HG03354 (cell line): Measurements from ENCODE around the gene KRTAP5-2.

ENCODE experiments used
- ATAC-seq: cut with Tn5 transposase; IDR thresholded peaks from one replicate; pipeline ENCODE4 v1.9.1; 2021; ENCODE audit warnings: mild to moderate bottlenecking; ENCODE audit not compliant: unreplicated experiment, poor library complexity, severe bottlenecking

Gene KRTAP5-2

DNA sequence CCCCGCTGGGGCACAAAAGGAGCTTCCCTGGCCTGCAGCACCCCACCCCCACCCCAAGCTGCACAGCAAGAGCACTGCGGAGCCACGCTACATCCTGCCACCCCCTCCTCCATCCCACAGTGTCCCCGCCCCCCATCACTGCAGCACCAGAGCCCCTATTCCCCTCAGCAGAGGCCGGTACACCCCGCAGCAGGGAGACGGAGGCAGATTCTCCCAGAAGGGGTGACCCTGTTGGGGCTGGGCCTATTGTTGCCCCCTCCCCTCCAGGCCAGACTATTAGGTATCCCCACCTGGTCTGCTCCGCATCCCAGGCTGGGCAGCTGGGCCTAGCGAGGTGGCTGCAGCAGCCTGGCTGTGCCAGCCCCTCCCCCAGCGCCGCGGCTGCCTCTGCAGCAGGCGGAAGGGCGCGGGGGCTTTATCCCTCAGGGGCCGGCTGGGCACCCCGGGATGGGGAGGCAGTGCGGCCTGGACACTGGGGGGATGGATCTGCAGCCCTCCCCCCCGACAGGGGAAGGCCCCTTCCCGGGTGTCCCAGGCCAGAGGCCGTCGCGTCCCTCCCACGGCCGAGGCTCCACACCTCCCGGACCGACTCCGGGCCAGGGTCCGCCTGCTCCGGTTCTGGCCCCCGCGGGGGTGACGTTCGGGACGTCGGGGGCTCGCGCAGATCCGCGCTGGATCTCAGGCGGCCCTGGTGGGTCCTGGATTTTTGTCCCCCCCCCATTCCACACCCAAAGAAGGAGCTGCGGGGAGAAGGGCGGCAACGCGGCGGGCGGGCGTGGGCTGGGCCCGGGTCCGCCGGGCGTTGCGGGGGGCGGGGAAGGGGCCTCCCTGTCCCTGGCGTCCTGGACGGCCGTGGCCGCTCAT, 27.0 kb downstream of the KRTAP5-2 start:
- no peak for ATAC-seq

- ATAC-seq: no peak
Measured at GRCh38 chr11:1570531-1570895, 27.6 kb downstream of the KRTAP5-2 start.

- ATAC-seq: no peak
Measured at GRCh38 chr11:1570001-1570453, 28.1 kb downstream of the KRTAP5-2 start.

DNA sequence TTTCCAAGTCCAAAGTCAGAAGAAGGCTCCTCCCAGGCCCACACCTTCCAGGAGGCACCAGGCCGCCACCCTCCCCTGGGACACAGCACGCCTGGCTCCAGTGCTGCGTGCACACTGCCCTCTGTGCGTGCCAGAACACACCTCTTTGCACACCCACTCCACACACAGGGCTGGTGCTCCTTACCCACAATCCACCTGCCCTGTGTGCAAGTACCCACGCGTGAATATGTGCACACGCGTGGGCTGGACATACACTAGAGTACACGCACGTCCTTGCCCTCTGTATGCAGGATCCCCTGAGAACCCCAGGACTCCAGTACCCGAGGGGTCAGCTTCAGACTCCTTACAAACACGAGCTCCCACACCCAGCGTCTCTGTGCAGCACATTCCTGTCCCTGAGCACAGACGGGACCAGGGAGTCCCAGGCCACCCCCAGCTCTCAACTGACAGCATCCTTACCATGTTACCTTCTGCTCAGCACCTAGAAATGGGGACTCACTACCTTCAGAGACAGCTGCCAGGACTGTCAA, 28.8 kb downstream of the KRTAP5-2 start:
- ATAC-seq: no peak

DNA sequence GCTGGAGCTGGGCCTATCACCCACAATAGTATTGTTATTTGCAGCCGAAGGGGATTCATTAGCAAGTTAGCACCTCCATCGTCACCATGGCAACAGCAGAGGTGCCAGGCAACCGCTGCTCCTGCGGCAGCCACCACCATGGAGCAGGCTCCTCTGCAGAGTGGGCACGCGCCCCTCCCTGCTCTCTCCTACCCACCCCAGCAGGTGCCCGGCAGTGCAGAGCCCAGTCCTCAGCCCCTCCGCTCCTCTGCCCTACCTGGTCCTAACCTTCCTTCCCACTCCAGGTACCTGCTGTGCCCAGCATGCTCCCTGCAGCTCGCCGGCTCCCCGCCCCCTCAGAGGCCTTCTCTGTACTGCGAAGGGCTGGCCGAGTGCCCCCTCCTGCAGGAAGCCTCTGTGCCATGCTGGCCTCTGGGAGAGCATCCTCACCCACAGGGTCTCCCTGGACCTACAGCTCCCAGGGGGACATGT, 29.6 kb downstream of the KRTAP5-2 start:
- no peak for ATAC-seq

- no peak for ATAC-seq
Measured at GRCh38 chr11:1567721-1568100, 30.4 kb downstream of the KRTAP5-2 start.

GRCh38 chr11:1567052-1567720, 30.9 kb downstream of the KRTAP5-2 start:
- ATAC-seq: no peak

DNA sequence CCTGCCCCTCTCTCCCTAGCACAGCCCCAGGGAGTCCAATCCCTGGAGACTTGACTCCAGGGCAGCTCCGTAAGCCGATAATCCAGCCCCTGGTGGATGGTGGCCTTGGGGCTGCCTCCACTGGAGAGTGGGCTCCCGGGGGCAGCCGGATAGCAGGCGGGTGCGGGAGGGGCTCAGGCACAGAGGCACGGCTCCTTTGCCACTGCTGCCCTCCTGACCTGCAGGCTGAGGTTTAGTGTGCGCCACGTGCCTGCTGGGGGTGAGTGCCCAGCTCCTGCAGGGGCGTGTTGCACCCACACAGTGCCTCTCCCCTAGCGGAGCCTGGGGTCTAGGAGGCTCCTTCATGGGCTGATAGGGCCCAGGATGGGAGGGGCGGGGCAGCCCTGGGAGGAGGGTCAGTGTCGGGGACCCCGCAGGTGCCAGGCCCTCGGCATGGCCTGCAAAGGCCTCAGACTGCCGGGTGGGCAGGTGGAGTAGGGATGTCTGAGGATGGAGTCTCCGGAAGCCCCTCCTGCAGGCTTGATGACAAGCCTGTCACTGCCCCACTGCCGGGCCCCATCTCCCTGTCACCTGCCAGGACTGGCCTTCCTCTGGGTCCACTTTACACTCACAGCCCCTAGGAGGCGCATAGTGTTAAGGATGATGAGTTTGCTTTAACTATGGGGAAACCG, 31.6 kb downstream of the KRTAP5-2 start:
- ATAC-seq: no peak

DNA sequence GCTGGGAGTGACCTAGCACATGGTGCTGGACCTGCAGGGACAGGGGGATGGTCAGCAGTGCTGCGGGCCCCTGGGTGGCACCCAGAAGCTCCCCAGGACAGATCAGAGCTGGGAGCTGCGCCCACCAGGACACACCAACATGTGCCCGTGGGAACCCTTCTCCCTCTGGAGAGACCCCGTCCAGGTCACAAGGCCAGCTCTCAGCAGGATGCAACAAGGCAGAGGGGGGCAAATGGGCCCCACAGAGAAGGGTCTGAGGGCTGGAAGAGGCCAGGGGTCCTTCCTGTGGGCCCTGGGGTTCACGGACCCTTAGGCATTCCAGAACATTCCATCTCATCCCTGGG, 32.2 kb downstream of the KRTAP5-2 start:
- ATAC-seq: no peak

DNA sequence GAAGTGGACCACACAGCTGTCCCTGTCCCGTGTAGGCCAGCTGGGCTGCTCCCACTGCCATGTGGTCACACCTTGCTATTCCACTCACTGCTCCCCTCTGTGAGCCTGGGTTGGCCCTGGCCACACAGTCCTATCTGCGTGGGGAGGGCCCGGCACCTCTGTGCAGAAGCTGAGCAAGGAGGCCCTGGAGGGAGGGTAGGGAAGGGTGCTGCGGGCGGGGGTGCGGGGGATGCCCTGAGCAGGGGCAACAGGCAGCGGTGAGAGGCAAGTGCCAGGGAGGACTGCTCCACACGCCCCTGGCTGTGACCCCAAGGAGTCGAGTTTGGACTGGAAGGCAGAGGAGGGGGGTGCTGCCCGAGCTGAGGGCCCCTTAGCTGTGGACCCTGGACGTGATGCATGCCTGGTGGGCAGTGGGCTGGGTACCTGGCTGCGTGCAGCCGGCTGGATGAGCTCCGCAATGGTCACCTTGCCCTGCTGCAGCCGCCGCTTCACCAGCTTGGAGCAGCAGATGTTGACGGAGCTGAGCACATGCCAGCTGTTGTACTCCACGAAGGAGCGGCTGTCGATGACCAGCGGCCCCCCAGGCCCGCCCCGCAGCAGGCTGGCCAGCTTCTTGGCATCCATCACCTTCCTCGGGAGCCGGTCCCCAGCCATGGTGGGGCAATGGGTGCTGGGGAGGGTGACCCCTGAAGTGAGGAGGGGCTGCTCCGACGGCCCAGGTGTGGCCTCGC, 32.8 kb downstream of the KRTAP5-2 start:
- ATAC-seq: no peak

GRCh38 chr11:1564535-1565172, 33.4 kb downstream of the KRTAP5-2 start:
- ATAC-seq: no peak

DNA sequence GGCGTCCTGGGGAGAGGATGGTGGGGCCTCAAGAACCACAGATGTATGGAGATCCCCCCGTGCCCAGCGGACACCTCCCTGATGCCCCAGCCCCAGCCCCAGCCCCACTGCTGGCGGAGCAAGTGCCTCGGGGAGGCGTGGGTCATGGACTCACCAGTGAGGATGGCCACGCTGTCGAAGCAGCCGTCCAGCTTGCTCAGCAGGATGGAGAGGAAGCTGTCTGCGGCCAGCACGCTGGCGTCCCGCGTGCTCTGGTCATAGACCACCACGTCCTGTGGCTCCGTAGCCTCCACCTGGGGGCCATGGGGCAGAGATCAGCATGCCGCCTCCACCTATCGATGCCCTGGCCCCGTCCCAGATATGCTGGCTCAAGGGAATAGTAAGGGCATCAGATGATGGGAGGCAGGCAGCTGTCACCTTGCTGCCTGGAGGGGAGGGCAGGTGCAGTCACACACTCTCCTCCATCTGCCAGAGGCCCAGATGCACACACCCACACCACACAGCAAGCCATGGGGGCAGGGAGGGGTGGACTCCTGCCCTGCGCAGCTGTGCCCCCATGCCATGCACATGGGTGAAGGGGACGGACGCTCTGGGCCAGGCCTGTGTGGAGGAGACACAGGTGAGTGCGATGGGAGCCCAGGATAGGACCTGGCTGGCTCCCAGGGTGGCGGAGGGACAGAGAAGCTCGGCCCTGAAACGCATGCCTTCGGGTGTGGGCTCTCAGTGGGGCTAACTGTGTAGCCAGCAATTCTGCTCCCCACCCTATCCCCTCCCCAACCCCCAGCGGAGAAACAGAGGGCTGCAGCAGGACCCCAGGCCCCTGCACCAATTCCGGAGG, 34.2 kb downstream of the KRTAP5-2 start:
- no peak for ATAC-seq

GRCh38 chr11:1563149-1563638, 34.9 kb downstream of the KRTAP5-2 start:
- no peak for ATAC-seq

DNA sequence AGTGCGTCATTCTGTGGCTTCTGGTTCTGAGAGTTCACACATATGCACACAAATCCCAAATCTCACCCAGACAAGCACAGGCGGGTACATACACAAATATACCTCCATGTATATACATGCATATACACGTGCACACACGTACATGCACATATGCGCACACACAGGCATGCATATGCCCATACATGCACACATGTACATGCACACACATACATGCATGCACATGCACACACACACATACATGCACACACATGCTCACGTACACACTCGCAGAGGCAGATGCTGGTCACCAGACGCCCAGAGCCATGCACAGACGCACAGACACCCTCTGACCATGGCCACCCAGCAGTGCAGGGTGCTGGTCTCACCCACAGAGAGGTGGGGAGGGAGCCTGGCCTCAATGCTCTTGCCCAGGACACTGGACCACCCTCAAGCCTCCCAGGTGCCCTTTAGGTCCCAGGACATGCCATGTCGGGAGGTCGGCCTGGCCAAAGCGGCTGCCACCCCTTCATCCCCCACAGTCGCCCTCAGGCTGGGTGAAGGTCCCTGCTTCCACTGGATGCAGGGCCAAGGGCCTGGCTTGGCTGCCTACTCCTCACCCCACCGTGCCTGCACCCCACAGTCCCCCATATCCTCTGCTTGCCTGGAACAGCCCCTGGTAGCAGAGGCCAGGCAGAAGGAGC, 35.5 kb downstream of the KRTAP5-2 start:
- no peak for ATAC-seq

DNA sequence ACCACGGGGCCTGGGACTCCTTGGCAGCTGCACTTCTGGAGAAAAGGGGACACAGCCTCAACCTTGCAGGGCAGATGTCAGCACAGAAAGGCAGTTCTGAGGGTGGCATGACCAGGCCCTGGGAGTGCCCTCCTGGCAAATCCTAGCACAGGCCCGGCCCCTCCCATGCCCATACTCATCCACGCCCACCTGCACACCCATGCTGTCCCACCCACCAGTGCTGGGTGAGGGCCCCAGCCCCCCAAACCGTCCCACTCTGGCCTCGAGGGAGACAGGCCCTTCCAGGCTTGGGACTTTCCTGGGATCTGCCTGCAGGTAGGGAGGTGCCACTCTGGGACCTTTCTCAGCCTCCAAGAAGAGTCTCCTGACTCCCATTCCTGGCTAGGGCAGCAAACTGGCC, 36.1 kb downstream of the KRTAP5-2 start:
- no peak for ATAC-seq

DNA sequence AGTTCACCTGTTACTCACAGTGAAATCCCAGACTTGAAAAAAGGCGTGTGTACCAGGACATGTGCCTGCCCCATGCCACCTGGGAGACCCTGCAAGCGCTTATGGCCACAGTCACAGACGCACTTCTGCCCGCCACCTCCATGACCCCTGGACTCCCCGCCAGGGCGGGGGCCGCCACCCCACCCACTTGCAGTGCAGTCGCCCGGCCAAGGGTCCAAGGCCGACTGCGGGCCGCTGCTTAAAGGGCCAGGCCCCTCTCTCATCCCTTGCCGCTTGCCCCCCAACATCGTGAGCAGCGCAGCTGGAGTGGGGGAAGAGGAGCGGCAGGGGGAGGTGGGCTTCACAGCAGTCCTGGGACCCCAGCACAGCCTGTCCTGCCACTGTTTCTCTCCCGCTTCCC, 36.8 kb downstream of the KRTAP5-2 start:
- ATAC-seq: no peak

DNA sequence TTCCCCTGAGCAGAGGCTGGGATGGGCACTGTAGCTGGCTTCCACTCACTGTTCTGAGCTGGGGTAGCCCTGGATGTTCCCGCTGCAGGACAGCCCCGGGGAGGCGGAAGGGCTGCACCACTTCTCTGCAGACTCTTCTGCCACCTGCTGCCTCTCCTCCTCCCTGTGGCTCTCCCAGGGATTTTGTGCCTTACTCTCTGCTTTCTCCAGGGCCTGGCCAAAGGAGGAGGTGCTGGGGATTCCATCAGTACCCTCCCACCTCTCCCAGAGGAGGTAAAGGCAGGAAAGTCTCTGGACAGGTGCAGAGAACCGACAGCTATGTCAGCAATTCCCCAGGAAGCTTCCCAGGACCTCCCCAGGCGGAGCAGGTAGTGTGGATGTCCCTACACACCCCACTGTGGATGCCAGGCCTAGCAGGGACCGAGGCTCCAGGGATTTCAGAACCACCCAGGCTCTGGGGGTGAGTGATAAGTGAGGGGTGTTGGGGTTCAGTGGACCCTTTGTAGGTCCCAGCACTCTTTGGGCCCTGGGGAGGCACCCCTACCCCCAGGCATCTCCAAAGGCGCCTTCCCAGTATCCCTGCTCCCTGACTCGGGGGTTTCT, 37.3 kb downstream of the KRTAP5-2 start:
- ATAC-seq: no peak
